H1 (cell line): ENCODE results near the gene LTBR. TPM values are rescaled to one million over a fixed set of nuclear protein-coding genes. Genes with fewer than 3 reads are reported as not detected.

ENCODE experiments used
- CTCF ChIA-PET: fragments of 300-600 bp; sonication (Branson Sonifier 250); formaldehyde crosslinking; loops from one replicate; lab custom pipeline; 2021; ENCODE audit not compliant: partially characterized antibody; lab: Charles Lee
- POLR2A ChIA-PET: fragments of 300-600 bp; sonication (Branson Sonifier 250); formaldehyde crosslinking; loops from one replicate; lab custom pipeline; 2021; ENCODE audit warnings: inconsistent platforms; ENCODE audit not compliant: partially characterized antibody; lab: Charles Lee
- DNase-seq, 2 experiments: peaks; one replicate each; pipeline versions ENCODE4 v3.0.0 to v3.0.0-alpha.2; 2010 to 2022; ENCODE audit warnings: low spot score in 2 of 2, low read depth in 1 of 2, mixed read lengths in 1 of 2
- FAIRE-seq: peaks from 2 replicates; lab custom pipeline; 2011; peaks lifted over from hg19 to GRCh38; lab: Jason Lieb, UNC
- H2AFZ ChIP-seq: 2 replicates; pipeline ENCODE4 v1.8.1; 2012; ENCODE audit warnings: low read length, inconsistent platforms
- H2AK5ac ChIP-seq: 2 replicates; pipeline ENCODE4 v1.6.1; 2013; ENCODE audit warnings: low read depth, low read length
- H2BK120ac ChIP-seq: replicated peaks from 2 replicates; pipeline ENCODE3; 2013; ENCODE audit warnings: low read depth, low read length, inconsistent platforms
- H2BK12ac ChIP-seq: 2 replicates; pipeline ENCODE4 v1.6.1; 2013; ENCODE audit warnings: low read depth, low read length
- H2BK15ac ChIP-seq: 2 replicates; pipeline ENCODE4 v1.6.1; 2013; ENCODE audit warnings: low read length
- H2BK20ac ChIP-seq: 2 replicates; pipeline ENCODE4 v1.6.1; 2013; ENCODE audit warnings: low read length
- H2BK5ac ChIP-seq: 2 replicates; pipeline ENCODE4 v1.6.1; 2013; ENCODE audit warnings: low read depth, low read length
- H3K14ac ChIP-seq: 2 replicates; pipeline ENCODE4 v1.6.1; 2013; ENCODE audit warnings: inconsistent platforms; ENCODE audit not compliant: insufficient read length
- H3K18ac ChIP-seq: 2 replicates; pipeline ENCODE4 v1.6.1; 2013; ENCODE audit warnings: low read length; ENCODE audit errors: extremely low read depth
- H3K23ac ChIP-seq: 2 replicates; pipeline ENCODE4 v1.6.1; 2013; ENCODE audit warnings: inconsistent platforms; ENCODE audit not compliant: insufficient read length
- H3K23me2 ChIP-seq: 2 replicates; pipeline ENCODE4 v1.6.1; 2013; ENCODE audit warnings: low read depth, low read length
- H3K27ac ChIP-seq: 2 replicates; pipeline ENCODE4 v1.6.1; 2011; ENCODE audit warnings: low read depth, low read length, inconsistent platforms
- H3K27me3 ChIP-seq, 4 experiments: replicated peaks in 1 of 4; 1 replicate in 1 of 4; 2 replicates in 3 of 4; pipeline versions ENCODE4 v1.6.1 to v1.8.1; 2011 to 2013; ENCODE audit warnings: low read length in 3 of 4, mild to moderate bottlenecking in 3 of 4, inconsistent platforms in 2 of 4, mixed read lengths in 2 of 4, moderate library complexity in 1 of 4; ENCODE audit not compliant: control insufficient read depth in 3 of 4, insufficient read depth in 3 of 4; ENCODE audit errors: extremely low read depth in 1 of 4
- H3K36me3 ChIP-seq, 4 experiments: 2 replicates each; pipeline versions ENCODE4 v1.6.1 to v1.8.1; 2011 to 2013; ENCODE audit warnings: mild to moderate bottlenecking in 4 of 4, low read length in 3 of 4, moderate library complexity in 2 of 4, control low read depth in 1 of 4, inconsistent platforms in 1 of 4; ENCODE audit not compliant: insufficient read depth in 4 of 4, control insufficient read depth in 2 of 4
- H3K4ac ChIP-seq: replicated peaks from 2 replicates; pipeline ENCODE3; 2013; ENCODE audit warnings: low read length, low read depth, mixed read lengths, inconsistent platforms; ENCODE audit not compliant: insufficient read length
- H3K4me1 ChIP-seq, 4 experiments: replicated peaks in 1 of 4; 1 replicate in 1 of 4; 2 replicates in 3 of 4; pipeline versions ENCODE4 v1.6.1 to v1.8.1; 2011 to 2013; ENCODE audit warnings: low read length in 3 of 4, inconsistent platforms in 2 of 4, mixed read lengths in 1 of 4; ENCODE audit not compliant: insufficient read depth in 4 of 4, control insufficient read depth in 3 of 4
- H3K4me2 ChIP-seq, 2 experiments: 2 replicates each; pipeline versions ENCODE4 v1.6.1 to v1.8.1; 2011 to 2013; ENCODE audit warnings: low read depth in 2 of 2, low read length in 2 of 2, control low read depth in 1 of 2, inconsistent platforms in 1 of 2, mild to moderate bottlenecking in 1 of 2; ENCODE audit not compliant: insufficient read depth in 1 of 2
- H3K4me3 ChIP-seq, 4 experiments: fragments of 200-600, 300-600 bp in 1 of 4; sonication (generic), shearing (Covaris generic), sonication (Bioruptor Twin) in 1 of 4; 2 replicates each; pipeline versions ENCODE4 v1.5.1 to v1.8.1; 2011 to 2016; ENCODE audit warnings: low read length in 4 of 4, low read depth in 3 of 4, control low read depth in 2 of 4, inconsistent platforms in 2 of 4, mild to moderate bottlenecking in 2 of 4, mixed read lengths in 1 of 4, moderate library complexity in 1 of 4; ENCODE audit not compliant: insufficient read depth in 2 of 4; ENCODE audit errors: extremely low read depth in 1 of 4
- H3K56ac ChIP-seq: replicated peaks from 2 replicates; pipeline ENCODE3; 2013; ENCODE audit warnings: low read depth, mild to moderate bottlenecking, mixed read lengths, low read length, inconsistent platforms; ENCODE audit not compliant: insufficient read length
- H3K79me1 ChIP-seq: 2 replicates; pipeline ENCODE4 v1.6.1; 2013; ENCODE audit warnings: low read depth, low read length, control low read depth
- H3K79me2 ChIP-seq, 2 experiments: 2 replicates each; pipeline versions ENCODE4 v1.6.1 to v1.8.1; 2012 to 2013; ENCODE audit warnings: low read length in 2 of 2, mild to moderate bottlenecking in 2 of 2, inconsistent platforms in 1 of 2; ENCODE audit not compliant: insufficient read depth in 2 of 2, control insufficient read depth in 1 of 2
- H3K9ac ChIP-seq, 4 experiments: replicated peaks in 1 of 4; 1 replicate in 1 of 4; 2 replicates in 3 of 4; pipeline versions ENCODE4 v1.6.1 to v1.8.1; 2011 to 2013; ENCODE audit warnings: low read depth in 3 of 4, low read length in 3 of 4, control low read depth in 2 of 4, mild to moderate bottlenecking in 2 of 4, moderate library complexity in 2 of 4, inconsistent platforms in 1 of 4; ENCODE audit errors: extremely low read depth in 1 of 4
- H3K9me3 ChIP-seq, 2 experiments: 2 replicates each; pipeline versions ENCODE4 v1.6.1 to v1.8.1; 2012 to 2013; ENCODE audit warnings: mild to moderate bottlenecking in 2 of 2, moderate library complexity in 2 of 2, control low read depth in 1 of 2, inconsistent platforms in 1 of 2, low read depth in 1 of 2, low read length in 1 of 2, mixed read lengths in 1 of 2; ENCODE audit not compliant: insufficient read depth in 2 of 2
- H4K20me1 ChIP-seq, 2 experiments: replicated peaks in 1 of 2; 2 replicates each; pipeline versions ENCODE3 to v1.8.1; 2011 to 2013; ENCODE audit warnings: inconsistent platforms in 2 of 2, low read length in 2 of 2, mild to moderate bottlenecking in 1 of 2; ENCODE audit not compliant: insufficient read depth in 2 of 2, control insufficient read depth in 1 of 2
- H4K5ac ChIP-seq: 2 replicates; pipeline ENCODE4 v1.6.1; 2013; ENCODE audit warnings: low read length, low read depth, mixed read lengths, inconsistent platforms; ENCODE audit not compliant: insufficient read length
- H4K8ac ChIP-seq: 2 replicates; pipeline ENCODE4 v1.8.0; 2013; ENCODE audit warnings: mild to moderate bottlenecking, moderate library complexity, low read length, inconsistent platforms; ENCODE audit not compliant: insufficient read depth; ENCODE audit errors: extremely low read depth
- H4K91ac ChIP-seq: replicated peaks from 2 replicates; pipeline ENCODE3; 2013; ENCODE audit warnings: low read length, mixed read lengths, inconsistent platforms; ENCODE audit not compliant: insufficient read length
- CBX8 ChIP-seq: fragments of 300-800, 300-1000 bp; sonication (generic); IDR thresholded peaks from 2 replicates; pipeline ENCODE4 v1.7.1; 2016; ENCODE audit warnings: low read depth, low read length, borderline replicate concordance
- CEBPB ChIP-seq: IDR thresholded peaks from 2 replicates; pipeline ENCODE4 v1.6.1; 2012; ENCODE audit warnings: low read depth, low read length
- CHD1 ChIP-seq: IDR thresholded peaks from 2 replicates; pipeline ENCODE4 v1.6.1; 2012; ENCODE audit warnings: low read depth, low read length, improper control_type of control experiment
- E2F6 ChIP-seq: IDR thresholded peaks from 2 replicates; pipeline ENCODE4 v1.6.1; 2012; ENCODE audit warnings: inconsistent platforms
- GABPA ChIP-seq: IDR thresholded peaks from 2 replicates; pipeline ENCODE4 v1.6.1; 2011; ENCODE audit warnings: mild to moderate bottlenecking, low read length, moderate library complexity, borderline replicate concordance; ENCODE audit not compliant: insufficient read depth
- GTF2F1 ChIP-seq: IDR thresholded peaks from 2 replicates; pipeline ENCODE4 v1.6.1; 2012; ENCODE audit warnings: low read depth, low read length, improper control_type of control experiment, borderline replicate concordance
- JUND ChIP-seq: IDR thresholded peaks from 2 replicates; pipeline ENCODE4 v1.6.1; 2011; ENCODE audit warnings: mild to moderate bottlenecking, improper control_type of control experiment, low read length
- MAFK ChIP-seq: IDR thresholded peaks from 2 replicates; pipeline ENCODE4 v1.6.1; 2012; ENCODE audit warnings: low read depth, mild to moderate bottlenecking, improper control_type of control experiment, low read length
- NRF1 ChIP-seq: IDR thresholded peaks from 2 replicates; pipeline ENCODE4 v1.6.1; 2011; ENCODE audit warnings: mild to moderate bottlenecking, low read depth, low read length, improper control_type of control experiment
- POLR2AphosphoS5 ChIP-seq: IDR thresholded peaks from 2 replicates; pipeline ENCODE4 v1.6.1; 2011; ENCODE audit warnings: low read depth, low read length
- POU5F1 ChIP-seq: IDR thresholded peaks from 2 replicates; pipeline ENCODE4 v1.6.1; 2011; ENCODE audit warnings: low read depth, mild to moderate bottlenecking, low read length, moderate library complexity
- RNF2 ChIP-seq: fragments of 200-900, 300-1000 bp; sonication (generic); IDR thresholded peaks from 2 replicates; pipeline ENCODE4 v1.7.1; 2016; ENCODE audit warnings: borderline replicate concordance, low read depth, mild to moderate bottlenecking, antibody characterized with exemption, low read length; ENCODE audit not compliant: poor library complexity, severe bottlenecking; ENCODE audit errors: missing control alignments
- RXRA ChIP-seq: IDR thresholded peaks from 2 replicates; pipeline ENCODE4 v1.6.1; 2011; ENCODE audit warnings: low read depth, mild to moderate bottlenecking, low read length, moderate library complexity; ENCODE audit not compliant: insufficient read depth
- ZNF274 ChIP-seq: IDR thresholded peaks from 2 replicates; pipeline ENCODE4 v1.7.0; 2012; ENCODE audit warnings: low read length, borderline replicate concordance; ENCODE audit errors: extremely low read depth
- WGBS, 2 experiments: shearing (Covaris generic) in 1 of 2; methylation state at CpG; one replicate each; pipeline versions ENCODE4 v1.1.6 to v1.1.7; 2013 to 2015; ENCODE audit warnings: low lambda C conversion rate in 2 of 2, mixed read lengths in 2 of 2, inconsistent platforms in 1 of 2, low coverage in 1 of 2, missing lambda C conversion rate in 1 of 2; ENCODE audit not compliant: insufficient replicate concordance in 2 of 2, insufficient coverage in 1 of 2, insufficient read length in 1 of 2; ENCODE audit errors: extremely low coverage in 1 of 2, missing lambda C conversion rate in 1 of 2; 5-methylcytosine and 5-hydroxymethylcytosine counted together
- polyA plus RNA-seq, 7 experiments: library from polyadenylated mRNA; depleted of rRNA in 3 of 7; stranded (reverse) in 5 of 7; unstranded in 2 of 7; fragments of >200 nt in 5 of 7; fragments of 200-250 nt in 2 of 7; gene quantifications; 1 replicate in 5 of 7; 2 replicates in 1 of 7; 4 replicates in 1 of 7; pipeline versions ENCODE4 v1.2.1 to v1.2.3, GENCODE V29; 2011 to 2013; ENCODE audit warnings: missing spikeins in 2 of 7, mixed read lengths in 2 of 7
- total RNA-seq: library from RNA; stranded (reverse); fragmentation: NEBNext Ultra II Directional; extraction: Animal tissue kit (Norgen Biotek cat#: 25700); gene quantifications from 2 replicates; pipeline ENCODE4 v1.2.1, GENCODE V29; 2021

The LTBR gene
- total and polyA plus RNA-seq, 2 of the 8 experiments (the other 6 are each of a cell fraction or from before 2014, with no cell fraction given), result 5.1 to 6.3 TPM

- H2BK15ac ChIP-seq, result no peak overlapping the region
- H3K23me2 ChIP-seq, result no peaks in the 10 kb centered on the region
- no peak overlapping the region for H3K27ac ChIP-seq
- no peak overlapping the region for H4K5ac ChIP-seq
- no peaks in the 10 kb centered on the region; a peak in 1 of 7 replicates for H3K27me3 ChIP-seq
- no peak overlapping the region for H2BK5ac ChIP-seq
- no peak overlapping the region for H3K23ac ChIP-seq
- no peaks in the 10 kb centered on the region for H3K79me2 ChIP-seq
- H4K20me1 ChIP-seq, result no peaks in the 10 kb centered on the region
- no peak overlapping the region for H3K14ac ChIP-seq
- H3K9me3 ChIP-seq, result no peaks in the 10 kb centered on the region
- H3K9ac ChIP-seq, result no peak overlapping the region
- H3K4me2 ChIP-seq, result no peak overlapping the region
- no peak overlapping the region for H3K56ac ChIP-seq
- FAIRE-seq (no peak), DNase-seq (no peak)
- H2BK120ac ChIP-seq, result no peak overlapping the region
- no peak overlapping the region for H4K8ac ChIP-seq
- WGBS, 2 experiments, result 88% methylated on average over 6 of the region's 6 CpGs; no CpG with 5 or more reads in 1 of the 2 experiments
- peak overlapping the region; percentile 77; the same call in 1 of the 2 replicates for H2AFZ ChIP-seq
- no peak overlapping the region for H3K18ac ChIP-seq
- H3K4me1 ChIP-seq, result peaks cover 0 to 4% (median under 1%) of the 10 kb centered on the region in 4 experiments; a peak in 2 of 7 replicates
- H3K79me1 ChIP-seq, result no peaks in the 10 kb centered on the region
- peak overlapping the region; percentile 40 for H3K4ac ChIP-seq
- CTCF ChIA-PET, result interaction anchor here (0.6 to 7.4 kb wide), 31 partner anchors 10 to 220 kb away, joined by 3 to 202 read pairs (median 5); partner anchors contain the start of genes CD27, MRPL51, TAPBPL and VAMP1
- no peak overlapping the region; the same call in 1 of the 2 replicates for H2BK12ac ChIP-seq
- H3K4me3 ChIP-seq, result no peak overlapping the region
- H4K91ac ChIP-seq, result peak overlapping the region; percentile 8
- POLR2A ChIA-PET, result interaction anchor here (0.6 to 4.9 kb wide), 10 partner anchors 23 to 113 kb away, joined by 3 to 38 read pairs (median 5); partner anchors contain the start of genes GAPDH and VAMP1
- no peak overlapping the region for H2AK5ac ChIP-seq
- no peak overlapping the region for H2BK20ac ChIP-seq
- H3K36me3 ChIP-seq, result no peaks in the 10 kb centered on the region
- TF ChIP-seq JUND, result no peak
- no peak for TF ChIP-seq CEBPB
- TF ChIP-seq GABPA, result no peak
- no peak for TF ChIP-seq GTF2F1
- no peak for TF ChIP-seq RNF2
- no peak for TF ChIP-seq RXRA
- no peak for TF ChIP-seq MAFK
- TF ChIP-seq NRF1, result no peak
- no peak for TF ChIP-seq POLR2AphosphoS5
- no peak for TF ChIP-seq E2F6
- TF ChIP-seq CBX8, result no peak
- no peak for TF ChIP-seq CHD1
- TF ChIP-seq POU5F1, result no peak
- TF ChIP-seq ZNF274, result no peak
Measured at GRCh38 chr12:6424008-6424347, 40.0 kb downstream of the LTBR start.
